Smooth muscle cell of the brain vasculature (primary cell): ENCODE measurements around the gene FGF12.

ENCODE experiments used
- DNase-seq: peaks from one replicate; pipeline ENCODE4 v3.0.0-alpha.2; 2012; ENCODE audit warnings: low read depth, low spot score

Gene FGF12

GRCh38 chr3:192194085-192194484 lies 533.3 kb downstream of the FGF12 start:
- no peak for DNase-seq

GRCh38 chr3:192188218-192188835 lies 539.0 kb downstream of the FGF12 start:
- no peak for DNase-seq

- DNase-seq = no peak
Observed at GRCh38 chr3:192187485-192188051, 539.8 kb downstream of the FGF12 start.

- no peak for DNase-seq
Observed at GRCh38 chr3:192186498-192186897, 540.8 kb downstream of the FGF12 start.

- no peak for DNase-seq
Observed at GRCh38 chr3:192186045-192186444, 541.3 kb downstream of the FGF12 start.

DNA sequence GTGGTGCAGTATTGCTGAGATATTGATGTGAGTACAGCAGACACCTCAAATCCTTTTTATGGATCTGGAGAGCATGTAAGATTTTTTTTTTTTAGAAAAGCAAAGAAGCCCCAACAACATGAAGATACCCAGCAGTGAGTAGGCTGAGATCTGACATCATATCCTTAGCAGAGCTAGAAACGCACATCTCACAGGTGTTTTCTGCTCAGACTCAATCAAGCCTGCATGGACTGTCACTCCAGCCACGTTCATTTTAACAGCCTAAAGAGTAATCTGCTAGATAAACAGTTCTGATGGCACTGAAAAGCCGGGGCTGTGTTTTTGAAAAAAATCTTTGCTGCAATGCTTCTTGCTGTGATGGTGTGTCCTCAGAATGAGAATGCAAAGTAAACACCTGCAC lies 544.2 kb downstream of the FGF12 start:
- no peak for DNase-seq

- no peak for DNase-seq
Observed at GRCh38 chr3:192181151-192181550, 546.2 kb downstream of the FGF12 start.

- DNase-seq = no peak
Observed at GRCh38 chr3:192177383-192177782, 550.0 kb downstream of the FGF12 start.

DNA sequence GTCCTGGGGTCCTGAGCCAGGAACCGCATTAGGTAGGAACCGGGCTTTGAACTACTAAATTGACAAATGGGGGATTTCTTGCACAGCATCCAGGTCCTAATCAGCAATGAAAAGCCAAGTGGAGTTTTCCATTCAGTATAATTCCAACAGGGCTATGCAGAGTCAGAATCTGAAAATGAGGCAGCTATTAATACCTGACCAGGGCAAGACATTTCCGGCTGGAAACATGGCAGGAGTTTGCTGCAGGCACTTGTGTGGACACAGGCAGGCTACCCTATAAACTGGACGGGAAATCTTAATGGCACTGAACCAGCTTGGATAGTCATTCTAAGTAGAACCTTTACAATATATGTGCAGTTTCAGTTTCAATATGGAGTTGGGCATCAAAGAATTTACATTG lies 553.1 kb downstream of the FGF12 start:
- DNase-seq = no peak

DNA sequence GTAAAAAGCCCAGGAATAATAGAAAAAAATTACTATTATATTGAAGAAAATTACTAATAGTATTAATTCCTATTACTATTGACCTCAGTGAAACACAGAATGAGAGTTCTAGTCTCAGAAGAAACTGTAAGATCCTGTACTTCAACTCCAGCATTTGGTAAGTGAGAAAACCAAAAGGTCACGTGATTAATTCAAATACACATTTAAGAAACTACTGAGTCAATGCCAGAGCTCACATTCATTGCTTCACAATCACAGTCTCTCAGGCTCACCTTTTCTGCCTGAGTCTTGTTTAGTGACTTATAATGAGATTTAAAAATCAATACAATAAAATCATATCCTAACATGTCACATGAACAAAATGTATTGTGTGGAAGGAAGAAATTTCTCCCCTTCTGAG lies 556.1 kb downstream of the FGF12 start:
- no peak for DNase-seq

DNA sequence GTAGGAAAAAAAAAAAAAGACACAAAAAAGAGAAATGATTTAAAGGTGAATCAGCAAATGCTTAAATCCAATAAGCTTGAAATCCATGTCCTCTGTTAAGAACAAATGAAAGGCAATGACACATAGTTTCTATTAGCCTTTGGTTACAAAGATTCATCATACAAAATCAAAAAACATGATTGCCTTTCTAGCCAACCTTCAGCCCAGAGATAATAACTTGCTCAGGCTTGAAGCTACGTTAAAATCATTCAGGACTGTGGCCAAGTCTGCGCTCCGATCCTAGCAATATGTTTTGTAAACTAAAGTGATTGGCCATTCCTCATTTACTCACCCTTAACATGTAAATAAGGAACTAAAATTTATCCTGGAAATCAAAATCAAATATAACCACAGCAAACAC lies 556.7 kb downstream of the FGF12 start:
- DNase-seq = no peak

DNA sequence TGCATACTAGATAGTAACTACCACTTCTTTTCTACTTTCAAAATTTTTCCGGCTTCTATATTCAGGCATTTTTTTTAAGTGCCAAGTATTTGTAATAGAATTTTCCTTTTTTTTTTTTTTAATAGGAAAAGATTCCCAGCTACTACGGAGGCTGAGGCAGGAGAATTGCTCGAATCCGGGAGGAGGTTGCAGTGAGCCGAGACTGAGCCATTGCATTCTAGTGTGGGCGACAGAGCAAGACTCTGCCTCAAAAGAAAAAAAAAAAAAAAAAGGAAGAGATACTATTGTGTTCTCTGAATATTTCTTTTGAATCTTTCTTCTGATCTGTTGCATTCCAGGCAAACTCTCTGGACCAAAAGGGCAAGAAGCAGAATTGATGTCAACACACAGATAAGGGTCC lies 557.3 kb downstream of the FGF12 start:
- DNase-seq = no peak

GRCh38 chr3:192169332-192169915 lies 557.9 kb downstream of the FGF12 start:
- DNase-seq = no peak

GRCh38 chr3:192168202-192168601 lies 559.1 kb downstream of the FGF12 start:
- no peak for DNase-seq

DNA sequence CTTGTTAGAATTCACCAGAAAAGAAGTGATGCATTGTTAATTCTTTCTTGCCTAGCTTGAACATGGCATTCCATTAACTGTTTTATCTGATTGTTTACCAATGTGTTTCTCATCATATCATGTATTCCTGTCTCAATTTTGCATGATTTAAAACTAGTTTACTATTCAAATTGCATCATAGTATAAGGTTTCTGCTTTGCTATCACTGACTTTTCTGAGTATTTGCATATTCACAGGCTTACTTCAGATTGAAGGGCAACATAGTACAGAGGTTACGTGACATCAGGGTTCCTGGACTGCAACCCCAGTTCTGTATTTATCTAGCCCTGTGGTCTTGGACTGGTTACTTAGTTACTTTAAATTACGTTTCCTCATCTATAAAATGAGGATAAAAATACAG lies 561.8 kb downstream of the FGF12 start:
- no peak for DNase-seq

DNA sequence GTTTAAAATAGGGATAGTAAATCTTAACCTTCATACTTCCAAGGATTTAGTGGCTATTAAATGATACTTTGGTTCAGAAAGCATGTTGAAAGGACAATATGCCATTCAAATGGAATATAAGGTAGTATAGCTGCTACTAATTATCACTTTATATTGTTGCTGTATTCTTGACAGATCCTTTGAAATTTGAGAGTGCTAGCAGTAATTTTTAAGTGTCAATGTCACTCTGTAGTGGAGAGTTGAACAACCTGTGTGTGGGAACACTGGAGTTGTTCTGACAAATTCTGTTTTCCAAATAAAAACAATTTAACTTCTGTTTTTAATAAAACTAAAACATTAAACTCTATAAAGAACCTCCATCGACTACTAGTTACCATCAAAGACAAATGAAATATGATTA lies 565.7 kb downstream of the FGF12 start:
- DNase-seq = no peak

DNA sequence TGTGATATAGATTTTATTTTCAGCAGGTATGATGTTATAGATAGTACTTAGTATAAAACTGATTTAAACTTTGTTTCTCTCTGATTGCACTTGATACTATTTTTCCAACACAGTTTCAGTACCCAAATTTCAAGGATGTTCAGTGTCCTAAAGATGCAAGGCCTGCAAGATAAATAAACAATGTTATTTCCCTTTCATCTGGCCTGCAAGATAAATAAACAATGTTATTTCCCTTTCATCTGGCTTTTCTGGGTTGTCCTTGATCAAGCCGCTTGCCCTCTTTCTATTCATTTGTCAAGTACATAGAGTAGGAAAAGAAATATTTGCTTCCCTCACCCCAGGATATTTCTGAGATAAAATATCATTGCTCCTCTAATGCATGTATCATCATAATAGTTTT lies 571.0 kb downstream of the FGF12 start:
- no peak for DNase-seq

GRCh38 chr3:192155194-192155593 lies 572.1 kb downstream of the FGF12 start:
- DNase-seq = no peak

- no peak for DNase-seq
Observed at GRCh38 chr3:192133271-192133670, 594.1 kb downstream of the FGF12 start.

GRCh38 chr3:192130534-192131132 lies 596.7 kb downstream of the FGF12 start:
- no peak for DNase-seq

- no peak for DNase-seq
Observed at GRCh38 chr3:192129586-192129985, 597.8 kb downstream of the FGF12 start.

DNA sequence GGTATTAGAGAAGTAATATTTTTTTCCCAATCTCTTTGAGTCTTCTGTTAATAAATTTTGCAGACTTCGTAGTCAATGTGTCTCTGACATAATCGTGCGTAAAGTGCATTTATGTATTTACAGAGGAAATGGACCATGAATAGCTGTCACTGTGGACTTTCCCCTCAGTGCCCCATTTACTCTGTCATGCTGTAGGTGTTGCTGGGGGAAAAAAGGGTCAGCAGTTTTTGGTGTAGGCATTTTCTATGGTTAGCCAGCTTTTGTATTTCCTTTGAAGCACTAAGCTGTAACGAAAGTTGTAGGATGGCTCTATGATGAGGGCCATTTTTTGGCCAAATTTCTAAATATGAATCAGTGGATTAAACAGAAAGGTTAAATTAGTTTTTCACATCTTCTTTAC lies 598.4 kb downstream of the FGF12 start:
- no peak for DNase-seq

DNA sequence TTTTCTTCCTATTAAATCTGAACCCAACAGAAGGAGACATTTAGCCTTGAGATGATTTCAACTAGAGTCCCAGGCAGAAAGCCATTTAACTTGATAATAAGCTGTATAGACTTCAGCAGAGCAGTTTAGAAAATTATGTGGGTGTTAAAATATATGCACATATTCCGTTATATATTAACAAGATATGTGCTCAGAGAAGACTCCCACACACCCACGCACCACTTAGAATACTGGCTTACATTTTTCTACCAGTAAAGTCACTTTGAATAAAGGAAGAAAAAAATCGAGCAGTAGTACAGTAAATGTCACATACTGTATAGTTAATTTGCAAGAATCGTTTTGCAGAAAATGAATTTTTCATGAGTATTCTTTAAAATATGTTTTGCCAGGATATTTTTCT lies 599.3 kb downstream of the FGF12 start:
- DNase-seq = no peak
